Measurements from ENCODE around the gene TNFRSF25. TPM values are rescaled to one million over a fixed set of nuclear protein-coding genes. Genes with fewer than 3 reads are reported as not detected.
"Not testable (repeated sequence)": the region's sequence is repeated elsewhere in the genome, so short reads cannot be mapped to it uniquely, and the experiment has no call there.

The TNFRSF25 gene
- polyA plus RNA-seq, 4 donors, result 8.8 to 27.7 (median 12.4) TPM

- DNase-seq (ENCODE audit: low read depth in 4 of 4, low spot score in 3 of 4), result no peak
Measured at GRCh38 chr1:6502000-6502891, 36.3 kb upstream of the TNFRSF25 start.

DNA sequence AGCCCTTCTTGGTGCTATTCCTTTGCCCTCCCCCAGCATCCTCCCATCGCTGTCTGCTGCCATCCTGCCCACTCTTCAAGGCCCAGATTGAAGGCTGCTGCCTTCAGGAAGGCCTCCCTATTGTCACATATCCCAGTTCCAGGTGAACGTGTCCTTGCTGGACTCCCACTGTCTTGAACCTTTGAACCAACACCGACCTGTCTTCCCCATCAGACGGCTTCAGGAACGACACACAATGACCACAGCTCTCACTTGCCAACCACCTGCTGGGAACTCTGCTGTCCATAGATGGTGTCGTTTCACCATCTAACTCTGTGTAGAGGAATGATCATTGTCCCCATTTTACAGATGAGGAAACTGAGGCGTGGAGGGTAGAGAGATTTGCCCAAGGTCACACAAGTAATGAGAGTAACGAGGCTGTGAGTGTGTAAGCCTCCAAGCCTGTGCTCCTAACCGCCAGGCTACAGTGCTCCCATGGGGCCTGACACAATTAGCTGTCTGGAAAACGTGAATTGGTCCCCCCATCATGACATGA is 35.4 kb upstream of the TNFRSF25 start:
- DNase-seq (ENCODE audit: low read depth in 4 of 4, low spot score in 3 of 4), result no peak

DNA sequence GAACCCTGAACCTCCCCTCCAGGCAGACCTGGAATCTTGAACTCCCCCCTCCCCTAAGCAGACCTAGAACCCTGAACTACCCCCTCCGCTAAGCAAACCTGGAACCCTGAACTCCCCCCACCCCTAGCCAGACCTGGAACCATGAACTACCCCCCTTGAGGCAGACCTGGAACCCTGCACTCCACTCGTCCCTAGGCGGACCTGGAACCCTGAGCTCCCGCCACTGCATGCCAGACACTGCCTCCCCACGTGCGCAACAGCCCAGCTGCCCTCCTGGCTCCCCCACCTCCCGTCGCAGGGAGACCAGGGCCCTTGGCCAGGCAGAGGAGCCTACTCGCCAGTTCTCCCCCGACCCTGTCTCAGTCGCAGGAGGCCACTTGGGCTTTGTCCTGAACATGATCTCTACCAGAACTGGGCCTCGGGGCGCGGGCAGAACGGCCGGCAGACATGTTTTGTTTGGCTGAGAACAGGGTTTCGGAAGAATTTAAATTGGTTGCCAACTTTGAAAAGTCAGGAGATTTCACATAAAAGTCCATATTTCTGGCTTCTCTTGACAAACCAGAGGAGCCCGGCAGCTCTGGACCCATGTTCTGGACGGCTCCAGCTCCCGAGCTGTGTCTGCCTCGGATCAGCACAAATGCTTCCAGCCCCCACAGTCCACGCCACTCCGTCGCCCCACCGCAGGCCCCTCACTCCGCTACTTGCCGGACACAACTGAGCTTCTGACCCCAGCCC is 34.7 kb upstream of the TNFRSF25 start:
- no peak for DNase-seq (ENCODE audit: low read depth in 4 of 4, low spot score in 3 of 4)

- no peak for DNase-seq (ENCODE audit: low read depth in 4 of 4, low spot score in 3 of 4)
Measured at GRCh38 chr1:6499296-6499695, 33.3 kb upstream of the TNFRSF25 start.

DNA sequence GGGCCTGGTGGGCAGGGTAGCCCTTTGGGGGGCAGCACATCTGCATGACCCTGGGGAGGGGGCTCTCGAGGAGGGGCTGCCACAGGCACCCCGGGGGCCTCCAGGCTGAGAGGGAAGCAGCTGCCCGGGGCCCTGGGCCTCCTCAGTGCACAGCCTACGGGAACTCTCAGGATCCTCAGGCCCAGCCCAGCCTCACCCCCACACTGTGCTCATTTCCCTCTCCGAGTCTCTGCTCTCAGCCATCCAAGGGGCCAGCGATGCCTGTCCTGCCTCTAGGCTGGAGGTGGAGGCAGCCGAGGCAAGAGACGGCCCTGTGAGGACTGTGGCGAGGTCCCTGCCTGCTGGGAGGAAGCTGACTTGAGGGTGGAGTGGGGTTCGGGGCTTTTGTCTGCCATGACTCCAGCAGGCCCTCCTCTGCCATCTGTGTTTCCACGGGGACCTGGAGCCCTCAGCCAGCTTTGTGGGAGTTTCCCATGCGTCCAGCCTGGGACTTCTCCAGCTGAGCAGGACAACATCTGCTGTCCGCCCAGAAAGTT is 32.7 kb upstream of the TNFRSF25 start:
- no peak for DNase-seq (ENCODE audit: low read depth in 4 of 4, low spot score in 3 of 4)

- DNase-seq (ENCODE audit: low read depth in 4 of 4, low spot score in 3 of 4), result no peak
Measured at GRCh38 chr1:6497867-6498575, 32.0 kb upstream of the TNFRSF25 start.

DNA sequence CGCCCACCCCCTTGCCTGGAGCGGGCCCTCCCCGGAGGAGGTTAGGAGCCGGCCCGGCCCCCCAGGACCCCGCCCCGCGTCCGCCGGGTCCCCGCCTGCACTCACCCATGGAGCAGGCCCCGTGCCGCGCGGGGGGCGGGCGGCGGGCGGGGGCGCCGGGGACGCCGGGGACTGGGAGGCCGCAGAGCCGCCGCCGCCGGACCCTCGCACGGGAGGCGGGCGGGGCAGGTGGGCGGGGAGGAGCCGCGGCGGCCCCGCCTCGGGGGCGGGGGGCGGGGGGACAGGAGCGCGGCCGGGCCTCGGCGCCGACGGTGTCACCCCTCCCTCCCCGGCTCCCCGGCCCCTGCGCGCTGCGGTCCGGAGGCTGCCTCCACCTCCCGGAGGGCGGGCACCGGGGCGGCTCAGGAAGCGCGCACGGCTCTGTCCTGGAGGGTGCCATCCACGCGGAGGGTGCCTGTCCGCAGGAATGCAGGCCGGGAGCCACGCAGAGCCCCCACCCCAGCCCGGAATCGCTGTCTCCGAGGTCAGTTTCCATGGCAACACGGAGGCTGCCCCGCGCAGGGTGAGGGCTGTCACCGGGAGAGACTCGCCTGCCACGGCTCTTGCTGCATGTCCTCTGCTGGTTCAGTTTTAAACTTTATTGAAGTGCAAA is 31.4 kb upstream of the TNFRSF25 start:
- DNase-seq (ENCODE audit: low read depth in 4 of 4, low spot score in 3 of 4), result no peak

GRCh38 chr1:6496890-6497214 is 30.9 kb upstream of the TNFRSF25 start:
- DNase-seq (ENCODE audit: low read depth in 4 of 4, low spot score in 3 of 4), result no peak

- no peak for DNase-seq (ENCODE audit: low read depth in 4 of 4, low spot score in 3 of 4)
Measured at GRCh38 chr1:6496365-6496721, 30.4 kb upstream of the TNFRSF25 start.

DNA sequence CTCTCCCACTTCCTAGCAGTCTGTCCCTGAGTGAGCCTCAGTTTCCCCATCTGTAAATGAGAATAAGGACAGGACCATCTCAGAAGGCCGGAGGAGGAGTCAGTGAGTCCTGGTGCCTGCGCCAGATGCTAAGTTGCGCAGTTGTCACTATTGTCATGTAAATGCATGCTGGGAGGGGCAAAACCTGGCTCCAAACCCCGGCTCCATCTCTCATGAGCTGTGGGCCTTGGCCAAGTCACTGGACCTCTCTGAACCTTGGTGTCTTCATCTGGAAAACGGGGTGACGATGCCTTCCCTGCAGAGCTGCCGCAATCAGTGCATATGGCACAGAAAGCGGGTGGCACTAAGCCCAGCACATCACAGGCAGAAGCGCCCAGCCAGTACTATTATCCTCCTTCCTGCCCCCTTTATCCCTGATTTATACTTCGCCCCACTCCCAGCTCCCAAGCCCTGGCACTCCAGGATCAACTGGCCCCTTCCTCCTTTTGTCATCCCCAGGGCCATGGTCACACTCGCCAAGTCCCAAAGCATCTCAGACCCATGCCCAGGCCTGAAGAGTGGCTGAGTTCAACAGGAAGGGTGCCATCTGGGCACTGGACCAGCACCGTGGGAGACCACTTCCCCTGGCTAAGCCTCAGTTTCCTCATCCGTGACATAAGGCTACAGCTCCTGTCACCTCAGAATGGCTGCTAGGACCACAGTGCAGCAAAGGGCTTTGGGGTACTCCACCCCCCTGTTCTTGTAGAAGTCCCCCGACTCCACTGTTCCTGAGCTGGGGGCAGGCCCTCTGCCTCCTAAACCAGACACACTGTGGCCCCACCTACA is 29.8 kb upstream of the TNFRSF25 start:
- no peak for DNase-seq (ENCODE audit: low read depth in 4 of 4, low spot score in 3 of 4)

GRCh38 chr1:6495041-6495441 is 29.1 kb upstream of the TNFRSF25 start:
- no peak for DNase-seq (ENCODE audit: low read depth in 4 of 4, low spot score in 3 of 4)

DNA sequence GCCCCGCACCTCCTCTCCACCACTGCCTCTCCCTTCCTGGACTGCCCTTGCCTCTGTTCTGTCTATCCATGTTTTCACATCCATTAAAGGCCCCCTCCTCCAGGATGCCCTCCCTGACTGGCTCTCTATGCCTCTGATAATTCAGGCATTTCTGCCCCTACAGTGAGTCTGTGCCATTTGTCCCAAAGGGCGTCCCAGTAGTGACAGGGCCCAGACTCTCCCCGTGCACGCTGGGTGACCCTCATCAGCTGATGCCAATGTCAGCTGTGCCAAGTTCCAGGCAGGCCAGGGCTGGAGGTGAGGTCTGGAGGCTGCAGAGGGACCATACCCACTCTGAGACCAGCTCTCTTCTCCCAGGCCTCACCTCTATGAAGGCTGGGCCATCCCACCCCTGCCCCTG is 28.7 kb upstream of the TNFRSF25 start:
- DNase-seq (ENCODE audit: low read depth in 4 of 4, low spot score in 3 of 4), result no peak

- not testable (repeated sequence) for DNase-seq (ENCODE audit: low read depth in 4 of 4, low spot score in 3 of 4)
Measured at GRCh38 chr1:6493834-6494223, 27.9 kb upstream of the TNFRSF25 start.

GRCh38 chr1:6491966-6492365 is 26.0 kb upstream of the TNFRSF25 start:
- no peak for DNase-seq (ENCODE audit: low read depth in 4 of 4, low spot score in 3 of 4)

GRCh38 chr1:6491480-6491962 is 25.5 kb upstream of the TNFRSF25 start, which contains the start of gene PLEKHG5:
PLEKHG5 (minus strand) TSS chr1:6491667; CDS start chr1:6477571, 14,096 bp downstream.
- no peak for DNase-seq (ENCODE audit: low read depth in 4 of 4, low spot score in 3 of 4)

GRCh38 chr1:6491081-6491449 is 25.1 kb upstream of the TNFRSF25 start:
- no peak for DNase-seq (ENCODE audit: low read depth in 4 of 4, low spot score in 3 of 4)

DNA sequence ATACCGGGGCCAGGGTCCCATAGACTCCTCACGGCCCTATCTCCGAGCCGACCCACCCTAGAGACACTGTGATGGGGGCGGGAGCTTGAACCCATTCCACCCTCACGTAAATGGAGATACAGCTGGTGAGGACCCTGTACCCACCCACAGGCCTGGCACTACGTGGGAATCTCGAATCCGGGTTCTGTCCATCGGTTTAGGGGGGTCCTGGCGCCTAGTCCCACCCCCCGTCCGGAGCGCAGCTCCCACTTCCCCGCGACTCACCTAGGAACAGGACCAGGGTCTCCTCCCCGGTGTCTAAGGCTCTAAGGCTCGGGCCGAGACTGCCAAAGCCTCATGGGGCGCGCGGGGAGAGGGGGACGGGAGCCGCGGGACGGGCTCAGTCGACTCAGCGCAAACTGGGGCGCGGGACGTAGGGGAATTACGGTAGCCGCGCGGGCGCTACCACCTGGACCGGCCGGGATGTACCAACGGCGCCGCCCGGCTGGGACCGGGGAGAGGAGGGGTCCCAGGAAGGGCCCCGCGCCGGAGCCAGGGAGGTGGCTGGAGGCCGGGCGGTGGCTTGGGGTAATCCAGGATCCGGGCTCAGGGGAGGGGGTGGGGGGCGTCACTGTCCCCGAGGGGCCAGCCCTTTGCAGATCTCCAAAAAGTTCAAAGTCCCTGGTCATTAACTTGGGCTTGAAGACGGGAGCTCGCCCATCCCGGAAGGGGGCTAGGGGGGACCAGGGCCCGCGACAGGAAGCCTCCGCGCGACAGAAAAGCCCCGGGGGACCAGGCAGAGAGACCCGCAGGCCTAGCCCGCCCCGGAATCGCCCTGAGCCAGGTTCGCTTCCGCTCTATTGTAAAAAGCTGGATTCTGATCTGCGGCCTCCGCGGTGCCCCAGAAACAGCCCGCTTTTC is 24.5 kb upstream of the TNFRSF25 start:
- peak in 3 of 4 donors; percentile 57 to 67 (median 61) for DNase-seq (ENCODE audit: low read depth in 4 of 4, low spot score in 3 of 4)

GRCh38 chr1:6489799-6490180 is 23.8 kb upstream of the TNFRSF25 start:
- DNase-seq (ENCODE audit: low read depth in 4 of 4, low spot score in 3 of 4), result no peak
